ENCODE data around the gene LTV1. TPM values are rescaled to one million over a fixed set of nuclear protein-coding genes. Genes with fewer than 3 reads are reported as not detected.
"Not testable (repeated sequence)": the region's sequence is repeated elsewhere in the genome, so short reads cannot be mapped to it uniquely, and the experiment has no call there.

LTV1 gene
- total and polyA plus RNA-seq, 2 donors from 2014 or later = 15.0 to 17.8 TPM

DNA sequence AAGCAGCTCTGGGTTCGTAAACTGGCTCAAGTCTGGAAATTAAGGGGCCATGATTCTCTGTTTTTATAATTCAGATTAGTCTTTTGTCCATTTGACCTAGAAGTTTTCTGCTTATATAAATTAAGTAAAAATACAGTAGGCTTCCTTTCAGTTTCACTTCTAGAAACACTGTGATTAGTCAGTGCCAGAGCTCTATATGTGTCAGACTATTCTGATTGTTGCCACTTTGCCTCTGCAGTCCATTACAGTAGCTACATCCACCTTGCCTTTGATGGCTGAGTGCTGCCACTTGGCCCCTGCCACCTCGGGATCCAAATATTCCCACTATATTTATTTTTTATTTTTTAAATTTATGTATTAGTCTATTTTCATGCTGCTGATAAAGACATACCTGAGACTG is 29.1 kb downstream of the LTV1 start:
- Histone ChIP-seq H3K4me1 (ENCODE audit: control insufficient read depth in 2 of 3, insufficient read depth in 2 of 3, low read depth in 1 of 3, low read length in 3 of 3) (no peaks in the 10 kb centered on the region), H3K36me3 (ENCODE audit: control insufficient read depth in 2 of 3, insufficient read depth in 3 of 3, low read length in 3 of 3) (peaks cover 0 to 2% (median 0%) of the 10 kb centered on the region in 3 donors), H3K27me3 (ENCODE audit: control insufficient read depth, insufficient read depth, low read length) (no peaks in the 10 kb centered on the region), H3K9ac (ENCODE audit: low read length in 3 of 3) (no peak overlapping the region), H3K9me3 (ENCODE audit: control insufficient read depth in 2 of 3, insufficient read depth in 1 of 3, low read length in 3 of 3) (peaks cover 0 to 5% (median 0%) of the 10 kb centered on the region in 3 donors), H3K27ac (ENCODE audit: low read depth in 2 of 2, low read length in 2 of 2) (no peak overlapping the region), H3K4me3 (ENCODE audit: low read length in 3 of 3) (no peak overlapping the region)
- intact Hi-C loops (cut with DNase I) = no loop called here
- TF ChIP-seq, protein P1, sequence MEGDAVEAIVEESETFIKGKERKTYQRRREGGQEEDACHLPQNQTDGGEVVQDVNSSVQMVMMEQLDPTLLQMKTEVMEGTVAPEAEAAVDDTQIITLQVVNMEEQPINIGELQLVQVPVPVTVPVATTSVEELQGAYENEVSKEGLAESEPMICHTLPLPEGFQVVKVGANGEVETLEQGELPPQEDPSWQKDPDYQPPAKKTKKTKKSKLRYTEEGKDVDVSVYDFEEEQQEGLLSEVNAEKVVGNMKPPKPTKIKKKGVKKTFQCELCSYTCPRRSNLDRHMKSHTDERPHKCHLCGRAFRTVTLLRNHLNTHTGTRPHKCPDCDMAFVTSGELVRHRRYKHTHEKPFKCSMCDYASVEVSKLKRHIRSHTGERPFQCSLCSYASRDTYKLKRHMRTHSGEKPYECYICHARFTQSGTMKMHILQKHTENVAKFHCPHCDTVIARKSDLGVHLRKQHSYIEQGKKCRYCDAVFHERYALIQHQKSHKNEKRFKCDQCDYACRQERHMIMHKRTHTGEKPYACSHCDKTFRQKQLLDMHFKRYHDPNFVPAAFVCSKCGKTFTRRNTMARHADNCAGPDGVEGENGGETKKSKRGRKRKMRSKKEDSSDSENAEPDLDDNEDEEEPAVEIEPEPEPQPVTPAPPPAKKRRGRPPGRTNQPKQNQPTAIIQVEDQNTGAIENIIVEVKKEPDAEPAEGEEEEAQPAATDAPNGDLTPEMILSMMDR (IDR thresholded peaks at IDR 0.05; ENCODE audit: borderline replicate concordance, extremely low read depth, insufficient read depth) = no peak
- FAIRE-seq (no peak), DNase-seq (no peak)

DNA sequence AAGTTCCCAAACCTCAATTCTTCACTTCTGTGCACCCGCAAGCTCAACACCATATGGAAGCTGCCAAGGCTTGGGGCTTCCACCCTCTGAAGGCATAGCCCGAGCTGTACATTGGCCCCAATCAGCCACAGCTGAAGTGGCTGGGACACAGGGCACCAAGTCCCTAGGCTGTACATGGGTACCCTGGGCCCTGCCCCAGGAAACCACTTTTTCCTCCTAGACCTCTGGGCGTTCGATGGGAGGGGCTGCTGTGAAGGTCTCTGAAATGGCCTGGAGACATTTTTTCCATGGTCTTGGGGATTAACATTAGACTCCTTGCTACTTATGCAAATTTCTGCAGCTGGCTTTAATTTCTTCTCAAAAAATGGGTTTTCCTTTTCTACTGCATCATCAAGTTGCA is 30.5 kb downstream of the LTV1 start:
- H3K36me3 ChIP-seq (ENCODE audit: control insufficient read depth in 2 of 3, insufficient read depth in 3 of 3, low read length in 3 of 3); FAIRE-seq; H3K4me3 ChIP-seq (ENCODE audit: low read length in 3 of 3); intact Hi-C loops (cut with DNase I); H3K4me1 ChIP-seq (ENCODE audit: control insufficient read depth in 2 of 3, insufficient read depth in 2 of 3, low read depth in 1 of 3, low read length in 3 of 3); DNase-seq; H3K27ac ChIP-seq (ENCODE audit: low read depth in 2 of 2, low read length in 2 of 2); H3K27me3 ChIP-seq (ENCODE audit: control insufficient read depth, insufficient read depth, low read length); H3K9ac ChIP-seq (ENCODE audit: low read length in 3 of 3): not testable (repeated sequence)
- peaks cover 0 to 12% (median 3%) of the 10 kb centered on the region in 3 donors for H3K9me3 ChIP-seq (ENCODE audit: control insufficient read depth in 2 of 3, insufficient read depth in 1 of 3, low read length in 3 of 3)

DNA sequence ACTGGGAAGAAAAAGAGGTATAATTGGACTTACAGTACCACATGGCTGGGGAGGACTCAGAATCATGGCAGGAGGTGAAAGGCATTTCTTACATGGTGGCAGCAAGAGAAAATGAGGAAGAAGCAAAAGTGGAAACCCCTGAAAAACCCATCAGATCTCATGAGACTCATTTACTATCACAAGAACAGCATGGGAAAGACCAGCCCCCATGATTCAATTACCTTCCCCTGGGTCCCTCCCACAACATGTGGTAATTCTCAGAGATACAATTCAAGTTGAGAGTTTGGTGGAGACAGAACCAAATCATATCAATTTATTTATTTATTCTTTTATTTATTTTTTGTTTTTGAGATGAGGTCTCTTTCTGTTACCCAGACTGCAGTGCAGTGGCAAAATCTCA is 31.4 kb downstream of the LTV1 start:
- intact Hi-C loops (cut with DNase I); DNase-seq; H3K27me3 ChIP-seq (ENCODE audit: control insufficient read depth, insufficient read depth, low read length); FAIRE-seq; H3K4me3 ChIP-seq (ENCODE audit: low read length in 3 of 3); H3K36me3 ChIP-seq (ENCODE audit: control insufficient read depth in 2 of 3, insufficient read depth in 3 of 3, low read length in 3 of 3); H3K9ac ChIP-seq (ENCODE audit: low read length in 3 of 3); H3K4me1 ChIP-seq (ENCODE audit: control insufficient read depth in 2 of 3, insufficient read depth in 2 of 3, low read depth in 1 of 3, low read length in 3 of 3); H3K27ac ChIP-seq (ENCODE audit: low read depth in 2 of 2, low read length in 2 of 2): not testable (repeated sequence)
- H3K9me3 ChIP-seq (ENCODE audit: control insufficient read depth in 2 of 3, insufficient read depth in 1 of 3, low read length in 3 of 3) = peaks cover 0 to 14% (median 3%) of the 10 kb centered on the region in 3 donors

DNA sequence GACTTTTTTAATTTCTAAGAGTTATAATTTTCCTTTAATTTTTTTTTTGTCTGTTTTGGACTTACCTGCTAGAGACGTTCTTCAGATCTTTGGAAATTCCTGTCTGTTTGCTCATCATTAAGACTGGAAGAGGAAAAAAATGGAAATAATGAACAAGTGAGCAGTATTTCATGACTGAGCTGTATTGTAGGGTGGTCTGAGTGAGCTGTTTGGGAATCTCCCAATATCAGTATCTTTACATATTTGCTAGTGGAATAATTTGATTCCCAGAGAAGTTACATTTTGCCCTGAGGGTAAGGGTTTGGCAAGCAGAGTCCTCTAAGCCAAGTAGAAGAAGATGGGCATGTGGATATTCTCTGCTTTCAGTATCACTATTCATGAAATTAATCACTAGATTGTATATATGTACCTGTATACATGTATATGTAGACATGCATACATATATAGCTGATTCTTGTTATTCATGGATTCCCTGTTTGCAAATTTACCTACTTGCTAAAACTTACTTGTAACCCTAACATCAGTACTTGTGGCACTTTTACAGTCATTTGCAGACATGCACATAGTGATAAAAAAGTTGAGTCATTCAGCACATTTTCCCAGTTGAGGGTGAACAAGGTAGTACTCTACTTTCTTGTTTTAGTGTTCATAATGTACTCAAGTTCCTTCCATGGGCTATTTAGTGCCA is 34.6 kb downstream of the LTV1 start:
- no peak overlapping the region for H3K27ac ChIP-seq (ENCODE audit: low read depth in 2 of 2, low read length in 2 of 2)
- H3K36me3 ChIP-seq (ENCODE audit: control insufficient read depth in 2 of 3, insufficient read depth in 3 of 3, low read length in 3 of 3) = no peaks in the 10 kb centered on the region
- TF ChIP-seq, protein P1 (IDR thresholded peaks at IDR 0.05; ENCODE audit: borderline replicate concordance, extremely low read depth, insufficient read depth) = no peak
- no peaks in the 10 kb centered on the region for H3K27me3 ChIP-seq (ENCODE audit: control insufficient read depth, insufficient read depth, low read length)
- no peaks in the 10 kb centered on the region for H3K4me1 ChIP-seq (ENCODE audit: control insufficient read depth in 2 of 3, insufficient read depth in 2 of 3, low read depth in 1 of 3, low read length in 3 of 3)
- no peak for FAIRE-seq
- intact Hi-C loops (cut with DNase I) = no loop called here
- no peak overlapping the region for H3K4me3 ChIP-seq (ENCODE audit: low read length in 3 of 3)
- peaks cover 0 to 14% (median 3%) of the 10 kb centered on the region in 3 donors for H3K9me3 ChIP-seq (ENCODE audit: control insufficient read depth in 2 of 3, insufficient read depth in 1 of 3, low read length in 3 of 3)
- DNase-seq = no peak
- H3K9ac ChIP-seq (ENCODE audit: low read length in 3 of 3) = no peak overlapping the region

Measured in kidney (tissue), 14 donors.